HepG2 (cell line): ENCODE data around the gene GADD45A. TPM values are rescaled to one million over a fixed set of nuclear protein-coding genes. Genes with fewer than 3 reads are reported as not detected.

Experiments used
- ATAC-seq: fragments of 200-7000 bp; cut with Tn5 transposase; 3 replicates; pipeline ENCODE4 v1.9.1; 2020; ENCODE audit warnings: mild to moderate bottlenecking, moderate library complexity
- BruUV-seq: library from RNA; stranded (reverse); fragments of 400-500 nt; replicated peaks from 2 replicates; lab custom pipeline; 2021; lab: Mats Ljungman, UMichigan
- CTCF ChIA-PET: fragments of 300-600 bp; formaldehyde crosslinking; extraction: SDS; loops from one replicate; lab custom pipeline; 2021; ENCODE audit warnings: low total read pairs, inconsistent platforms, low intra/inter-chr PET ratio; lab: Yijun Ruan, JAX
- POLR2A ChIA-PET: fragments of 350-600 bp; sonication (Branson Sonifier 250); formaldehyde crosslinking; loops from one replicate; lab custom pipeline; 2020; ENCODE audit warnings: antibody characterized with exemption, inconsistent platforms; lab: Yijun Ruan, JAX
- DNase-seq: peaks from one replicate; pipeline ENCODE4 v3.0.0-alpha.2; 2015; ENCODE audit warnings: low spot score
- FAIRE-seq: peaks from 3 replicates; lab custom pipeline; 2011; peaks lifted over from hg19 to GRCh38; lab: Jason Lieb, UNC
- H2AFZ ChIP-seq: one replicate; pipeline ENCODE4 v1.6.1; 2011; ENCODE audit warnings: low read length, inconsistent platforms
- H3K27ac ChIP-seq: fragments of 300-600 bp; 3 replicates; pipeline ENCODE4 v1.8.0; 2011; ENCODE audit warnings: mixed run types, mild to moderate bottlenecking, mixed read lengths, low read length, inconsistent platforms; ENCODE audit not compliant: insufficient read depth; ENCODE audit errors: extremely low read length
- H3K27me3 ChIP-seq, 2 experiments: fragments of 200-600 bp in 1 of 2; 2 replicates in 1 of 2; 3 replicates in 1 of 2; pipeline versions ENCODE4 v1.6.0 to v1.8.0; 2011; ENCODE audit warnings: low read length in 2 of 2, mild to moderate bottlenecking in 2 of 2, moderate library complexity in 2 of 2, inconsistent platforms in 1 of 2; ENCODE audit not compliant: insufficient read depth in 2 of 2, control insufficient read depth in 1 of 2
- H3K36me3 ChIP-seq, 2 experiments: fragments of 200-600 bp in 1 of 2; replicated peaks in 1 of 2; 2 replicates in 1 of 2; 3 replicates in 1 of 2; pipeline versions ENCODE4 v1.5.1 to v1.8.0; 2011; ENCODE audit warnings: low read length in 2 of 2, inconsistent platforms in 1 of 2; ENCODE audit not compliant: insufficient read depth in 2 of 2, control insufficient read depth in 1 of 2
- H3K4me1 ChIP-seq: 2 replicates; pipeline ENCODE4 v1.5.1; 2012; ENCODE audit warnings: low read length, inconsistent platforms; ENCODE audit not compliant: insufficient read depth
- H3K4me2 ChIP-seq: 2 replicates; pipeline ENCODE4 v1.6.0; 2011; ENCODE audit warnings: low read depth, low read length, inconsistent platforms
- H3K4me3 ChIP-seq, 3 experiments: fragments of 200-600 bp in 1 of 3; sonication (generic), shearing (Covaris generic) in 1 of 3; replicated peaks in 1 of 3; 2 replicates each; pipeline ENCODE4 v1.5.1; 2011 to 2016; ENCODE audit warnings: low read length in 3 of 3, inconsistent platforms in 2 of 3, low read depth in 2 of 3, mild to moderate bottlenecking in 2 of 3, control low read depth in 1 of 3, mixed read lengths in 1 of 3; ENCODE audit not compliant: insufficient read depth in 1 of 3
- H3K79me2 ChIP-seq: one replicate; pipeline ENCODE4 v1.6.1; 2011; ENCODE audit warnings: low read length, inconsistent platforms; ENCODE audit not compliant: insufficient read depth
- H3K9ac ChIP-seq: 2 replicates; pipeline ENCODE4 v1.6.0; 2011; ENCODE audit warnings: mild to moderate bottlenecking, low read depth, low read length, inconsistent platforms; ENCODE audit not compliant: insufficient read depth
- H3K9me3 ChIP-seq: 2 replicates; pipeline ENCODE4 v1.5.1; 2012; ENCODE audit warnings: mild to moderate bottlenecking, low read length
- H4K20me1 ChIP-seq: 2 replicates; pipeline ENCODE4 v1.6.0; 2011; ENCODE audit warnings: inconsistent platforms, mild to moderate bottlenecking, low read length, moderate library complexity; ENCODE audit not compliant: insufficient read depth
- ARID5B ChIP-seq: IDR thresholded peaks from 2 replicates; pipeline ENCODE4 v1.4.0; 2020; ENCODE audit warnings: mild to moderate bottlenecking, missing genetic modification reagents
- ATF2 ChIP-seq: sonication (generic); formaldehyde crosslinking; IDR thresholded peaks from 2 replicates; pipeline ENCODE4 v1.4.0; 2020; ENCODE audit warnings: missing genetic modification reagents
- CENPBD1 ChIP-seq: sonication (generic); formaldehyde crosslinking; IDR thresholded peaks from 2 replicates; pipeline ENCODE4 v1.8.0; 2022; ENCODE audit warnings: missing genetic modification reagents, low read depth, mild to moderate bottlenecking, borderline replicate concordance
- GZF1 ChIP-seq: sonication (generic); formaldehyde crosslinking; IDR thresholded peaks from 2 replicates; pipeline ENCODE4 v1.5.1; 2020; ENCODE audit warnings: mild to moderate bottlenecking, missing genetic modification reagents
- HOXA5 ChIP-seq: sonication (generic); formaldehyde crosslinking; IDR thresholded peaks from 2 replicates; pipeline ENCODE4 v1.4.0; 2020; ENCODE audit warnings: missing genetic modification reagents
- LBX2 ChIP-seq: sonication (generic); formaldehyde crosslinking; IDR thresholded peaks from 2 replicates; pipeline ENCODE4 v1.5.0; 2020; ENCODE audit warnings: missing genetic modification reagents, mild to moderate bottlenecking, borderline replicate concordance
- RFX5 ChIP-seq: IDR thresholded peaks from 2 replicates; pipeline ENCODE4 v1.6.1; 2011; ENCODE audit warnings: low read depth, low read length, improper control_type of control experiment
- RFXANK ChIP-seq: IDR thresholded peaks from 2 replicates; pipeline ENCODE4 v1.6.1; 2016
- ZBTB46 ChIP-seq: sonication (generic); formaldehyde crosslinking; IDR thresholded peaks from 2 replicates; pipeline ENCODE4 v1.4.0; 2020; ENCODE audit warnings: mild to moderate bottlenecking, missing genetic modification reagents, borderline replicate concordance
- ZHX1 ChIP-seq: sonication (generic); formaldehyde crosslinking; IDR thresholded peaks from 2 replicates; pipeline ENCODE4 v1.8.1; 2022; ENCODE audit warnings: low read depth, mild to moderate bottlenecking, missing genetic modification reagents
- ZNF563 ChIP-seq: sonication (generic); formaldehyde crosslinking; IDR thresholded peaks from 2 replicates; pipeline ENCODE4 v1.8.0; 2022; ENCODE audit warnings: mild to moderate bottlenecking, moderate library complexity, missing genetic modification reagents
- WGBS: methylation state at CpG from one replicate; pipeline ENCODE4 v1.1.6; 2017; ENCODE audit warnings: low lambda C conversion rate; 5-methylcytosine and 5-hydroxymethylcytosine counted together
- in situ Hi-C: cut with HindIII; loops from 2 replicates; pipeline ENCODE4 v1.10.0; 2017; ENCODE audit warnings: low pct_unique_long_range_greater_than_20kb; ENCODE audit not compliant: extremely low pct_ligation_motif_present
- intact Hi-C: fragments of 100-400 bp; cut with micrococcal nuclease; formaldehyde crosslinking; loops from one replicate; pipeline ENCODE4 v1.10.0; 2022; ENCODE audit not compliant: unreplicated experiment
- polyA plus RNA-seq, 8 experiments: library from polyadenylated mRNA; depleted of rRNA in 3 of 8; stranded (reverse) in 7 of 8; unstranded in 1 of 8; fragments of >200 nt; fragmentation: Illumina TruSeq in 4 of 8; extraction: Trizol in 4 of 8; gene quantifications; 2 replicates each; pipeline versions ENCODE4 v1.2.1 to v1.2.3, GENCODE V29; 2011 to 2016; ENCODE audit warnings: low read depth in 4 of 8, missing spikeins in 1 of 8, mixed read lengths in 1 of 8; ENCODE audit not compliant: insufficient read depth in 1 of 8
- total RNA-seq, 5 experiments: library from RNA; depleted of rRNA; stranded (reverse); fragments of >200 nt; fragmentation: Illumina TruSeq; extraction: Trizol; gene quantifications; 2 replicates each; pipeline ENCODE4 v1.2.3, GENCODE V29; 2016; ENCODE audit warnings: low read depth in 1 of 5

Gene GADD45A
- total and polyA plus RNA-seq, 2 of the 13 experiments (the other 11 are each of a cell fraction or from before 2014, with no cell fraction given), result 33.2 to 46.2 TPM

- H3K27ac ChIP-seq, result no peak overlapping the region
- no peak overlapping the region for H2AFZ ChIP-seq
- DNase-seq, result no peak
- intact Hi-C loops, result loop anchor here (1.0 to 2.0 kb wide), 2 partner anchors 7 to 64 kb away; no protein-coding TSS in a partner anchor
- no peaks in the 10 kb centered on the region for H3K36me3 ChIP-seq
- H3K79me2 ChIP-seq, result no peaks in the 10 kb centered on the region
- ChIA-PET POLR2A (interaction anchor here (5.5 kb wide), 1 partner anchor 11 kb away, joined by 53 read pairs; the partner anchor contains the start of gene GADD45A), CTCF (no interaction called here)
- no peaks in the 10 kb centered on the region for H3K9me3 ChIP-seq
- H4K20me1 ChIP-seq, result no peaks in the 10 kb centered on the region
- WGBS, result 99% methylated on average over 3 of the region's 3 CpGs
- in situ Hi-C loops, result no loop called here
- H3K27me3 ChIP-seq, result no peaks in the 10 kb centered on the region
- peaks cover 60% of the 10 kb centered on the region for H3K4me1 ChIP-seq
- BruUV-seq, result no TSS peak
- no peak for FAIRE-seq
- no peak overlapping the region for H3K4me2 ChIP-seq
- no peak overlapping the region for H3K9ac ChIP-seq
- no peak for ATAC-seq
- no peak overlapping the region for H3K4me3 ChIP-seq
- TF ChIP-seq HOXA5 (no peak), GZF1 (CRISPR knock-in tag) (no peak), ATF2 (no peak), RFX5 (no peak), ZNF563 (no peak), ZHX1 (CRISPR knock-in tag) (no peak), RFXANK (CRISPR knock-in tag) (no peak), ARID5B (CRISPR knock-in tag) (no peak), ZBTB46 (no peak), LBX2 (CRISPR knock-in tag) (no peak), CENPBD1 (CRISPR knock-in tag) (no peak)
Measured at GRCh38 chr1:67696708-67697107, 11.7 kb downstream of the GADD45A start.
